Lung (tissue), 12 donors: ENCODE results near the gene GADD45B. TPM values are rescaled to one million over a fixed set of nuclear protein-coding genes. Genes with fewer than 3 reads are reported as not detected.

Source experiments
- ATAC-seq: fragments of 200-7000 bp; cut with Tn5 transposase; one replicate; pipeline ENCODE4 v1.9.1; 2020; ENCODE audit warnings: moderate number of reproducible peaks; ENCODE audit not compliant: insufficient read depth, low FRiP score
- DNase-seq, 3 donors: peaks; one replicate each; pipeline ENCODE4 v3.0.0-alpha.2; 2013 to 2017
- H3K27ac ChIP-seq, 2 donors: one replicate each; pipeline ENCODE4 v1.5.1; 2013; ENCODE audit warnings: mild to moderate bottlenecking in 2 of 2, moderate library complexity in 2 of 2, control low read depth in 1 of 2, inconsistent platforms in 1 of 2, low read depth in 1 of 2, low read length in 1 of 2
- H3K27me3 ChIP-seq, 3 donors: one replicate each; pipeline ENCODE4 v1.5.1; 2013; ENCODE audit warnings: low read length in 2 of 3; ENCODE audit not compliant: control insufficient read depth in 3 of 3, insufficient read depth in 3 of 3
- H3K36me3 ChIP-seq, 4 donors: one replicate each; pipeline ENCODE4 v1.5.1; 2013; ENCODE audit warnings: low read length in 4 of 4, mild to moderate bottlenecking in 1 of 4, moderate library complexity in 1 of 4; ENCODE audit not compliant: control insufficient read depth in 4 of 4, insufficient read depth in 4 of 4
- H3K4me1 ChIP-seq, 5 donors: one replicate each; pipeline ENCODE4 v1.5.1; 2013; ENCODE audit warnings: low read length in 5 of 5, mild to moderate bottlenecking in 2 of 5, moderate library complexity in 1 of 5; ENCODE audit not compliant: control insufficient read depth in 5 of 5, insufficient read depth in 5 of 5
- H3K4me3 ChIP-seq: one replicate; pipeline ENCODE4 v1.5.1; 2013; ENCODE audit warnings: mild to moderate bottlenecking, control low read depth, moderate library complexity
- H3K9ac ChIP-seq, 2 donors: one replicate each; pipeline ENCODE4 v1.5.1; 2013; ENCODE audit warnings: low read length in 2 of 2, control low read depth in 1 of 2; ENCODE audit not compliant: insufficient read depth in 1 of 2
- H3K9me3 ChIP-seq, 4 donors: one replicate each; pipeline ENCODE4 v1.5.1; 2013; ENCODE audit warnings: low read length in 3 of 4, mild to moderate bottlenecking in 1 of 4, moderate library complexity in 1 of 4; ENCODE audit not compliant: control insufficient read depth in 4 of 4, insufficient read depth in 3 of 4
- WGBS, 2 donors: extraction: QIAGEN DNeasy Blood & Tissue Kit; methylation state at CpG; one replicate each; pipeline ENCODE4 v1.1.7; 2013; 5-methylcytosine and 5-hydroxymethylcytosine counted together
- polyA plus RNA-seq, 2 donors: library from polyadenylated mRNA; stranded (reverse); fragments of 200-250 nt; gene quantifications; one replicate each; pipeline ENCODE4 v1.2.1, GENCODE V29; 2013
- total RNA-seq, 2 donors: library from RNA; depleted of rRNA in 1 of 2; stranded (reverse); fragments of >200 nt in 1 of 2; gene quantifications; one replicate each; pipeline ENCODE4 v1.2.1, GENCODE V29; 2014 to 2021
- TF ChIP-seq, protein P1 (sequence below): IDR thresholded peaks from 2 replicates; pipeline ENCODE4 v1.5.1; 2012; ENCODE audit warnings: mild to moderate bottlenecking; ENCODE audit errors: control extremely low read depth, extremely low read depth
- donor health status: control.
- donor health status: control.
- donor health status: Bipolar disorder and iron deficiency.
- donor health status: healthy.
- donor health status: DM: yes; HTN: yes; CAD: no.

The GADD45B gene
- total and polyA plus RNA-seq, 4 donors: 81.0 to 405 (median 92.6) TPM

DNA sequence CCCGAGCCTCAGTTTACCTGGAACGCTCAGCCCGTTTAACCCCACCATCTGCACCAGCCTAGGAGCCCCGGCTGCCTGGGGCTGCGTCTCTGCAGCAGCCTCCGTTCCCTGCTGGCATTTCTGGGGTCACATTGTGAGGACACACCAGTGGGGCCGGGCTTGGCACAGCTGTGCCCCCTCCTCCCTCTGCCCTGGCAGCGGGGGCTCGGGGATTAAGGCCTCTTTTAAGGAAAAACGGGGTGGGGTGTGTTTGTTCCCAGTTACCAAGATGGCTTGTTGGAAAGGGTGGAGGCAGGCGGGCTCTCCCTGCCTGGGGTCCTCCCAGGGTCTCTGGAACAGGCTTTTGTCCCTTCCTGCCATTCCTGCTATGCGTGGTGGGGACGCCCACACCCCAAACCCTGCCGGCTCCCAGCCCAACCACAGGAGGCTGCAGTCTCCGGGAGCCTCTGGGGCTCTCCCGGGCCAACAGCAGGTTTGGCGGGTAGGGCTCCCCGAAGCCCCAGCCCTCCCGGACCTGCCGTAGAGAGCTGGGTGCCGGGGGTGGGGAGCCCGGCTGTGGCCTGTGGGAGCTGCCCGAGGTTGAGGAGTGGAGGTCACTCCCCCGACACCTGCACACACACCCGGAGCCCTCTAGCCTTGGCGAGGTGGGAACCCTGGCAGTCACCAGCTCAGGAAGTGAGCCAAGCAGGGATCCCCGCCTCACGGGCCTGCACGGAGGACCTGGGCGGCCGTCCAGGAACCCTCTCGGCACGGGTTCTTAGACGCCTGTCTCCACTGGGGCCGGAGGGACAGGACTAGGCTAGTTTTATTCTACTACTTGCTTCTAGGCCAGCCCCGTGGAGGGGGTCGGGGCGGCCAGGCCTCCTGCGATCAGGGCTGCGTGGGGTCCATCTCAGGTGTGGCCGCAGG is 36.9 kb downstream of the GADD45B start:
- peaks cover 0 to 2% (median 0%) of the 10 kb centered on the region in 4 donors for H3K9me3 ChIP-seq
- peak in 1 of 3 donors; percentile 27 for DNase-seq
- no peaks in the 10 kb centered on the region for H3K4me1 ChIP-seq
- no peak for ATAC-seq
- TF ChIP-seq, protein P1, sequence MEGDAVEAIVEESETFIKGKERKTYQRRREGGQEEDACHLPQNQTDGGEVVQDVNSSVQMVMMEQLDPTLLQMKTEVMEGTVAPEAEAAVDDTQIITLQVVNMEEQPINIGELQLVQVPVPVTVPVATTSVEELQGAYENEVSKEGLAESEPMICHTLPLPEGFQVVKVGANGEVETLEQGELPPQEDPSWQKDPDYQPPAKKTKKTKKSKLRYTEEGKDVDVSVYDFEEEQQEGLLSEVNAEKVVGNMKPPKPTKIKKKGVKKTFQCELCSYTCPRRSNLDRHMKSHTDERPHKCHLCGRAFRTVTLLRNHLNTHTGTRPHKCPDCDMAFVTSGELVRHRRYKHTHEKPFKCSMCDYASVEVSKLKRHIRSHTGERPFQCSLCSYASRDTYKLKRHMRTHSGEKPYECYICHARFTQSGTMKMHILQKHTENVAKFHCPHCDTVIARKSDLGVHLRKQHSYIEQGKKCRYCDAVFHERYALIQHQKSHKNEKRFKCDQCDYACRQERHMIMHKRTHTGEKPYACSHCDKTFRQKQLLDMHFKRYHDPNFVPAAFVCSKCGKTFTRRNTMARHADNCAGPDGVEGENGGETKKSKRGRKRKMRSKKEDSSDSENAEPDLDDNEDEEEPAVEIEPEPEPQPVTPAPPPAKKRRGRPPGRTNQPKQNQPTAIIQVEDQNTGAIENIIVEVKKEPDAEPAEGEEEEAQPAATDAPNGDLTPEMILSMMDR: no peak
- no peaks in the 10 kb centered on the region for H3K36me3 ChIP-seq
- WGBS, 2 donors: 68 to 80% methylated on average over 40 to 41 of the region's 41 CpGs
- no peak overlapping the region for H3K4me3 ChIP-seq
- no peaks in the 10 kb centered on the region for H3K27me3 ChIP-seq
- no peak overlapping the region for H3K27ac ChIP-seq
- no peak overlapping the region for H3K9ac ChIP-seq

DNA sequence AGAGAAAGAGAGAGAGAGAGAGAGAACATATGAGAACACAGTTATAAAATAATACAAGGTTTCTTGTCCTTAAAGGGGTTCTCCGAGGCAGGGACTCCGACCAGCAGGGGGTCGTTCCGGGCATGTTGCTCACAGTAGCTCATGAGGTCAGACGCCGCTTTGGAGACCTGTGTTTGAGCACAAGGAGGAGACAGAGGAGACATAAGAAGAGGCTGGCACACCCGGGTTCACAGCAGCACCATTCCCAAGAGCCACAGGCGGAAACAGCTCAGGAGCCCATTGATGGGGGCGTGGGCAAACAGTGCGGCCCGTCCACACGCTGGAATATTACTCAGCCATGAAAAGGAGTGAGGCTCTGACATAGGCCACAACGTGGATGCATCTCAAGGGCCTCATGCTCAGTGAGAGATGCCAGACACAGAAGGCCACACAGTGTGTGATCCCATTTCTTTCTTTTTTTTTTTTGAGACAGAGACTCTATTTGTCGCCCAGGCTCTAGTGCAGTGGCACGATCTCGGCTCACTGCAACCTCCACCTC is 39.1 kb downstream of the GADD45B start:
- WGBS, 2 donors: 96% methylated on average over 16 of the region's 16 CpGs
- Histone ChIP-seq H3K9me3 (no peaks in the 10 kb centered on the region), H3K4me1 (no peaks in the 10 kb centered on the region), H3K9ac (no peak overlapping the region), H3K27me3 (no peaks in the 10 kb centered on the region), H3K36me3 (no peaks in the 10 kb centered on the region), H3K27ac (no peak overlapping the region), H3K4me3 (no peak overlapping the region)
- DNase-seq: no peak
- ATAC-seq: no peak
- TF ChIP-seq, protein P1: no peak

- H3K4me3 ChIP-seq: no peak overlapping the region
- ATAC-seq (no peak), DNase-seq (no peak)
- TF ChIP-seq, protein P1: no peak
- H3K4me1 ChIP-seq: no peaks in the 10 kb centered on the region
- H3K9me3 ChIP-seq: no peaks in the 10 kb centered on the region
- H3K27ac ChIP-seq: no peak overlapping the region
- no peaks in the 10 kb centered on the region for H3K36me3 ChIP-seq
- 89 to 93% methylated on average over 18 of the region's 18 CpGs for WGBS, 2 donors
- no peak overlapping the region for H3K9ac ChIP-seq
- H3K27me3 ChIP-seq: no peaks in the 10 kb centered on the region
These were observed 40.8 kb downstream of the GADD45B start for GRCh38 chr19:2516727-2517126.
